Endothelial cell of hepatic sinusoid (primary cell): ENCODE data around the gene LSR.

Source experiments
- in situ Hi-C: cut with HindIII; loops from 2 replicates; pipeline ENCODE4 v1.10.0; 2017; ENCODE audit warnings: low sequenced_read_pairs

LSR gene

GRCh38 chr19:35248310-35249145 is at the start of gene LSR:
LSR (plus strand) TSS chr19:35249002; CDS start chr19:35249023, 21 bp downstream.
- in situ Hi-C loops = no loop called here

- in situ Hi-C loops = no loop called here
These were observed 49.3 kb upstream of the LSR start for GRCh38 chr19:35199481-35199880.

DNA sequence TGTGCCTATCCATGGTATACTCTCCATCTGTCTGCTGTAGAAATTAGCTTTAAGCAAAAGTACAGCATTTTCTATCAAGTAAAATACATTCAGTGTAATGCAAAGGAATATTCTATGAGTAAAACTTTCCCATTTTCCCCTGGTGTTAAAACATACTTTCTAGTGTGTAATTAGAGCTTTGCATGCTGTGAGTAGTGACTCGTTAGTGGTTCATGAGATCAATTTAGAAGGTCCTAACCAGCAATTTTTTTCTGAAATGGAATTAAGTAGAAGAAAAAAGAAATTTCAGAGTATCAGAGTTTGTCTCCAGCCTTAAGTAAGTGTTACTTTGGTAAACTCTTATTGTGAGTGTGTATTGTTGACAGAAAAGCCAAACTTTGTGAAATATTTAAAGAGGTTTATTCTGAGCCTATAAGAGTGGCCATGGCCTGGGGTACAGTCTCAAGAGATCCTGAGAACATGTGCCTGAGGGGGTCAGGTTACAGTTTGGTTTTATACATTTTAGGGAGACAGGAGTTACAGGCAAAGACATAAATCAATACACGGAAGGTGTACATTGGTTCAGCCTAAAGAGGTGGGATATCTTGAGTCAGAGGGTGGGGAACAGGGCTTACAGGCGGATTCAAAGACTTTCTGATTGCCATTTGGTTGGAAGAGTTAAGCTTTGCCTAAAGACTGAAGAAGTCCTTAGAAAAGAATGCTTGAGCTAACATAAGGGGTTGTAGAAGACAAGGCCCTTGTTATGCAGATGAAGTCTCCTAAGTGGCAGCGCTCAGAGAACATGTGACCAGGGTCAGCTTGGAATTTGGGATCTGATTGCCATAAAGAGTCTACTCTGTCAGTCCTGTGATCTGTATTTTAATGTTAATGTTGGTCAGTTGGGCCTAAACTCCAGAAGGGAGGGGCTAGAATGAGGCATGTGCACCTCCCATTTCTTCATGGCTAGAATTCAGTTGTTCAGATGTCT is 45.8 kb upstream of the LSR start:
- in situ Hi-C loops = no loop called here

GRCh38 chr19:35204799-35205732 is 43.7 kb upstream of the LSR start:
- in situ Hi-C loops = no loop called here

GRCh38 chr19:35205733-35206323 is 43.0 kb upstream of the LSR start:
- in situ Hi-C loops = no loop called here

DNA sequence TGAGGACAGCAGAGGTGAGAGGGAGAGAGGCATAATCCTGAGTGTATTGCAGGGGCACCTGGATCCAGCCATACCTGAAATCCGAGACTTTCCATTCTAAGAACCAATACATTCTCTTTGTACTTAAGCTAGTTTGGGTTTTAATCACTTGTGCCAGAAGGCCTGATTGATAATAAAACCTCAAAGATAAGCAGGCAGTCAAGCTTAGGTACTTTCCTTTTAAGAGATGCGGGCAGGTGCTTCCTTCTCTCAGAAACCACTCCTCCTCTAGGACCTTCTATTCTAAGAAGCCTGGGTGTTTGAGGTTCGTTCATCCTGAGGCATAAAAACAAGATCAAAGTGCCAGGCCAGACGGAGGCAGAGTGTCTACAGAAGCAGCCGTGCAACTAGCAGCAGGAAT is 42.4 kb upstream of the LSR start:
- in situ Hi-C loops = no loop called here

GRCh38 chr19:35206855-35207254 is 41.9 kb upstream of the LSR start:
- in situ Hi-C loops = no loop called here

GRCh38 chr19:35207391-35207871 is 41.4 kb upstream of the LSR start:
- in situ Hi-C loops = no loop called here

GRCh38 chr19:35208121-35208520 is 40.7 kb upstream of the LSR start:
- in situ Hi-C loops = no loop called here

DNA sequence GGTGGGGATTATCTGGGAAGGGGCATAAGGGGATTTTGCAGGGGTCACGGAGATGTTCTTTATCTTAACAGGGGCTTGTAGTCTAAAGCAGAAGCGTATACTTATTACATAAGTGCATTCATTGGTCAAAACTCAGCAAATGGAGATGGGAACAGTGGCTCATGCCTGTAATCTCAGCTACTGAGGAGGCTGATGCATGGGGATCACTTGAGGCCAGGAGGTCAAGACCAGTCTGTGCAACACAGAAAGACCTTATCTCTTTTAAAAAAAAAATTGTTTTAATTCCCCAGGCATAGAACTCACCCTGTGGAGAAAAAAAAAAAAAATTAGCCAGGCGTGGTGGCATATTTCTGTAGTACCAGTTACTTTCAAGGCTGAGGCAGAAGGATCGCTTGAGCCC is 39.2 kb upstream of the LSR start:
- in situ Hi-C loops = no loop called here

GRCh38 chr19:35211545-35212230 is 37.1 kb upstream of the LSR start:
- in situ Hi-C loops = no loop called here

- in situ Hi-C loops = no loop called here
These were observed 36.6 kb upstream of the LSR start for GRCh38 chr19:35212241-35212640.

- in situ Hi-C loops = no loop called here
These were observed 34.9 kb upstream of the LSR start for GRCh38 chr19:35213663-35214632.

- in situ Hi-C loops = no loop called here
These were observed 33.9 kb upstream of the LSR start for GRCh38 chr19:35214766-35215422.

- in situ Hi-C loops = no loop called here
These were observed 32.6 kb upstream of the LSR start for GRCh38 chr19:35216016-35216832.

- in situ Hi-C loops = no loop called here
These were observed 31.8 kb upstream of the LSR start for GRCh38 chr19:35216833-35217648.
